Mesenchymal stem cell (in vitro differentiated cells and primary cell): Measurements from ENCODE around the gene SEPTIN11.
A peak's percentile ranks its signal among the peaks of the same experiment; 100 is the strongest.

Experiments used
- DNase-seq: peaks from one replicate; pipeline ENCODE4 v3.0.0-alpha.2; 2013
- H2AFZ ChIP-seq: one replicate; pipeline ENCODE4 v1.6.1; 2013; ENCODE audit warnings: low read depth, mild to moderate bottlenecking, control low read depth, inconsistent platforms, low read length, moderate library complexity
- H2AK5ac ChIP-seq: 2 replicates; pipeline ENCODE4 v1.6.1; 2013; ENCODE audit warnings: low read length, moderate library complexity, mild to moderate bottlenecking, inconsistent platforms; ENCODE audit not compliant: severe bottlenecking
- H2BK120ac ChIP-seq: one replicate; pipeline ENCODE4 v1.6.1; 2013; ENCODE audit warnings: low read depth, mild to moderate bottlenecking, inconsistent platforms, low read length, moderate library complexity
- H2BK12ac ChIP-seq, 2 experiments: one replicate each; pipeline ENCODE4 v1.6.1; 2013; ENCODE audit warnings: inconsistent platforms in 2 of 2, low read length in 2 of 2, mild to moderate bottlenecking in 2 of 2, moderate library complexity in 2 of 2, control low read depth in 1 of 2
- H2BK15ac ChIP-seq: one replicate; pipeline ENCODE4 v1.6.1; 2013; ENCODE audit warnings: mild to moderate bottlenecking, low read depth, inconsistent platforms; ENCODE audit not compliant: poor library complexity, severe bottlenecking
- H2BK5ac ChIP-seq: 2 replicates; pipeline ENCODE4 v1.6.1; 2013; ENCODE audit warnings: low read depth, mild to moderate bottlenecking, low read length, control low read depth, inconsistent platforms; ENCODE audit not compliant: poor library complexity, severe bottlenecking
- H3K14ac ChIP-seq, 2 experiments: one replicate each; pipeline ENCODE4 v1.6.1; 2013; ENCODE audit warnings: inconsistent platforms in 2 of 2, low read length in 2 of 2, control low read depth in 1 of 2, mild to moderate bottlenecking in 1 of 2, moderate library complexity in 1 of 2
- H3K18ac ChIP-seq, 2 experiments: one replicate each; pipeline ENCODE4 v1.6.1; 2013; ENCODE audit warnings: inconsistent platforms in 2 of 2, low read length in 2 of 2, control low read depth in 1 of 2, low read depth in 1 of 2, mild to moderate bottlenecking in 1 of 2
- H3K23ac ChIP-seq, 2 experiments: one replicate each; pipeline ENCODE4 v1.6.1; 2013; ENCODE audit warnings: inconsistent platforms in 2 of 2, low read length in 2 of 2, mild to moderate bottlenecking in 2 of 2, moderate library complexity in 2 of 2, control low read depth in 1 of 2
- H3K27ac ChIP-seq: 2 replicates; pipeline ENCODE4 v1.5.1; 2013; ENCODE audit warnings: mild to moderate bottlenecking, moderate library complexity, low read length, control low read depth, inconsistent platforms; ENCODE audit not compliant: poor library complexity, severe bottlenecking
- H3K27me3 ChIP-seq, 2 experiments: 2 replicates each; pipeline versions ENCODE4 v1.6.1 to v1.7.0; 2013; ENCODE audit warnings: low read length in 2 of 2, mild to moderate bottlenecking in 2 of 2, moderate library complexity in 2 of 2, control low read depth in 1 of 2, inconsistent platforms in 1 of 2; ENCODE audit not compliant: control insufficient read depth in 1 of 2, insufficient read depth in 1 of 2
- H3K36me3 ChIP-seq, 2 experiments: 2 replicates each; pipeline versions ENCODE4 v1.6.1 to v1.7.0; 2013; ENCODE audit warnings: low read length in 2 of 2, control low read depth in 1 of 2, inconsistent platforms in 1 of 2, low read depth in 1 of 2, mild to moderate bottlenecking in 1 of 2; ENCODE audit not compliant: insufficient read depth in 2 of 2, control insufficient read depth in 1 of 2
- H3K4ac ChIP-seq, 2 experiments: one replicate each; pipeline ENCODE4 v1.6.1; 2013; ENCODE audit warnings: inconsistent platforms in 2 of 2, low read length in 2 of 2, mild to moderate bottlenecking in 2 of 2, moderate library complexity in 2 of 2, control low read depth in 1 of 2, low read depth in 1 of 2
- H3K4me1 ChIP-seq: 2 replicates; pipeline ENCODE4 v1.6.1; 2013; ENCODE audit warnings: low read depth, low read length, control low read depth; ENCODE audit not compliant: control insufficient read depth, insufficient read depth
- H3K4me2 ChIP-seq: 2 replicates; pipeline ENCODE4 v1.6.1; 2013; ENCODE audit warnings: low read length, mild to moderate bottlenecking, inconsistent platforms; ENCODE audit not compliant: poor library complexity, severe bottlenecking
- H3K4me3 ChIP-seq, 2 experiments: 2 replicates each; pipeline versions ENCODE4 v1.5.1 to v1.7.0; 2013; ENCODE audit warnings: low read length in 2 of 2, mild to moderate bottlenecking in 2 of 2, control low read depth in 1 of 2, low read depth in 1 of 2; ENCODE audit not compliant: insufficient read depth in 1 of 2
- H3K79me1 ChIP-seq: replicated peaks from 2 replicates; pipeline ENCODE4 v1.6.1; 2013; ENCODE audit warnings: mild to moderate bottlenecking, control low read depth, low read length, inconsistent platforms; ENCODE audit not compliant: poor library complexity, severe bottlenecking
- H3K9ac ChIP-seq: 2 replicates; pipeline ENCODE4 v1.7.0; 2013; ENCODE audit warnings: mild to moderate bottlenecking, low read length, moderate library complexity
- H3K9me3 ChIP-seq: 2 replicates; pipeline ENCODE4 v1.7.0; 2013; ENCODE audit warnings: mild to moderate bottlenecking, low read length; ENCODE audit not compliant: control insufficient read depth
- H4K8ac ChIP-seq: one replicate; pipeline ENCODE4 v1.6.1; 2013; ENCODE audit warnings: inconsistent platforms, mild to moderate bottlenecking, low read length, moderate library complexity
- H4K91ac ChIP-seq: one replicate; pipeline ENCODE4 v1.6.1; 2013; ENCODE audit warnings: mild to moderate bottlenecking, low read length, inconsistent platforms
- WGBS: methylation state at CpG from one replicate; pipeline ENCODE4 v1.1.7; 2013; ENCODE audit warnings: mixed read lengths; 5-methylcytosine and 5-hydroxymethylcytosine counted together

The SEPTIN11 gene

DNA sequence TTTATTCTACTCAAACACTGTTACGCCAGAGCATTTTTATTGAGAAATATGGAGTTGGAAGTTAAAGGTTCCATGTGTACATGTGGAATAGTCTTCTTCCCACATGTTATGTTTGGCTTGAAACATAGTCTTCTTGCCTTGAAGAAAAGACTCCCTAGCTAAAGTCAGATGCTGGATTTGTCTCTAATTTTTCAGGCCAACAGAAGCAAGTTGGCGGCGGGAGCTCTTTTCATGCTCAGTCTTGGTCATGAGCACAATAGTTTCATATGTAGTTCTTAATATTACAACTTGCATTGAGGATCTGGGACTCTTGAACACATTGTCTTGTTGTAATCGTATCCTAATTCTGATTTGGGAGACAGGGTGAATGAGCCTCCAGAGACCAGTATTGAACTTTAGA, 19.4 kb downstream of the SEPTIN11 start:
- WGBS, result 100% methylated on average over 3 of the region's 4 CpGs
- Histone ChIP-seq H2AK5ac (peak overlapping the region; percentile 89), H3K36me3 (peaks cover 7 to 14% of the 10 kb centered on the region in 2 experiments), H3K23ac (no peak overlapping the region), H3K14ac (no peak overlapping the region), H4K8ac (no peak overlapping the region), H2BK5ac (peak overlapping the region; percentile 20), H3K27ac (peak overlapping the region; percentile 82), H2AFZ (no peak overlapping the region), H3K79me1 (no peaks in the 10 kb centered on the region), H2BK12ac (no peak overlapping the region), H3K27me3 (no peaks in the 10 kb centered on the region), H2BK15ac (no peak overlapping the region), H3K4ac (no peak overlapping the region), H3K9me3 (no peaks in the 10 kb centered on the region), H4K91ac (no peak overlapping the region), H3K18ac (no peak overlapping the region), H3K4me1 (peaks cover 7% of the 10 kb centered on the region), H3K4me3 (no peak overlapping the region), H3K4me2 (no peak overlapping the region), H3K9ac (no peak overlapping the region), H2BK120ac (no peak overlapping the region)
- DNase-seq, result no peak

DNA sequence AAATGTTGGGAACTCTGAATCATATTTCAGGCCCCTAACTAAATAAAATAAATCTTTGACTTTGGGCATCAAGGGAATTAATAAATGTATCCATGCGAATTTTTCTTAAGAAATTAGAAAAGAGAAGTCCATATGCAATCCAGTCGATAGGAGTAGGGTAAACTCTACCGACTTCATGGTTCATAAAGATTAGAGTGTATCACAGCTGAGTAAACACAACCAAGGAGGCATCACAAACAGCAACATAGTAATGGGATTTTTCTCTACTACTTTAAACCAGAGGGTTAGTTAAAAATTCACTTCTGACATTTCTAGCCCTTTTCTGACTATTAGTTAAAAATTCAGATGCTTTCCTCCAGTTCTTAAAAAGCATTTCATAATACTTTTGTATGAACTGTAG, 19.9 kb downstream of the SEPTIN11 start:
- Histone ChIP-seq H3K36me3 (peaks cover 7 to 14% of the 10 kb centered on the region in 2 experiments), H3K4ac (no peak overlapping the region), H3K4me3 (no peak overlapping the region), H4K8ac (no peak overlapping the region), H2BK12ac (no peak overlapping the region), H3K9ac (no peak overlapping the region), H2BK5ac (no peak overlapping the region), H4K91ac (no peak overlapping the region), H2BK120ac (no peak overlapping the region), H3K4me2 (no peak overlapping the region), H3K27ac (peak overlapping the region; percentile 82), H3K27me3 (no peaks in the 10 kb centered on the region), H3K23ac (no peak overlapping the region), H3K79me1 (no peaks in the 10 kb centered on the region), H3K9me3 (no peaks in the 10 kb centered on the region), H3K18ac (no peak overlapping the region), H3K4me1 (peaks cover 7% of the 10 kb centered on the region), H2AFZ (no peak overlapping the region), H2AK5ac (no peak overlapping the region), H2BK15ac (no peak overlapping the region), H3K14ac (no peak overlapping the region)
- 100% methylated on average over 1 of the region's 3 CpGs for WGBS
- no peak for DNase-seq

DNA sequence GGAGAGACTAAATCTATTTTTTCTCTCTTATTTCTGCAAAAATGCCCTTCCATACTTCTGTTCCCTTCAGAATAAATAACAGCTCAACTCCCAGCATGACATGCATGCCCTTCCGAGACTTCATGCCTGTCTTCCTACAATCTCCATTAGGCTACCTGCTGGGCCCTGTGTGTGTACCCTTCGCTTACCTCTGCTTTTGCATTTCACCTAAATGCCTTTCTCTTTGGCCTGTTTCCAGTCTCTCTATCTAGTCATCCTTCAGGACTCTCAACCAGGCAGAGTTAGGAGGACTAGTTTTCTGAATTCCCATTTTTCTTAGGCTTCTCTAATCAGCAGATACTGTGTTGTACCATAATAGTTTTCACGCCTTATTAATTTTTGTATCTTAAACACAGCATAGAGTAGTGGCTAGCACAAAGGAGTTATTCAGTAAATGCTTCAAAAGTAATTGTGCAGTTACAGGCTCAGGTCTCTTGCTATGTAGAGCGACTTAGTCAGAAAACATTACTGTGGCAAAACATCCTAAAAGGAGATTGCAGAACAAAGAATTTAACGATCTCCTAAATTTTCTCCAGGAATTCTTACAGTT, 20.5 kb downstream of the SEPTIN11 start:
- Histone ChIP-seq H3K14ac (no peak overlapping the region), H3K27me3 (no peaks in the 10 kb centered on the region)
- DNase-seq, result no peak

DNA sequence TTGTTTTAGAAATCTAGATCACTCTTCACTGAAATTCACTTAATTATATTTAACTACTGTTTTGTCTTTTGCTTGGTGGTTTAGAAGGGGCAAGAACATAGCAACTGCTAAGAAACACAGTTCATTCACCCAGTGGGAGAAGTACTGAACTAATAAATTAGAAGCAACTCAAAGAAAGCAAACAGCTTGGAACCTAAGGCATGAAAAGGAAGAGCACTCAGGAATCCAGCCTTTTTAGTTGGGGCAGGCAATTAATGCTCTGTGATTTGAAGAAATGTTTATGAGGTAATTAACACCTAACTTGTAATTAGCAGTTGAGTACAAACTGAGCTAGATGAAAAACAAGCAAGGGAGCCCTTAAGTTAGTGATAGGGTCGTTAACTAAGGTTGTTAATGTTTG, 22.8 kb downstream of the SEPTIN11 start:
- no peak for DNase-seq

More for the DNA sequence above, 20.5 kb downstream of the SEPTIN11 start:
- Histone ChIP-seq H3K9ac (no peak overlapping the region), H2BK12ac (no peak overlapping the region), H2BK120ac (no peak overlapping the region), H3K27ac (peak overlapping the region; percentile 82), H3K4me2 (peak overlapping the region; percentile 33), H3K79me1 (no peaks in the 10 kb centered on the region), H3K23ac (no peak overlapping the region), H3K4me1 (peaks cover 7% of the 10 kb centered on the region), H3K9me3 (no peaks in the 10 kb centered on the region), H4K8ac (no peak overlapping the region), H2AK5ac (no peak overlapping the region), H3K4me3 (no peak overlapping the region), H3K36me3 (peaks cover 7 to 14% of the 10 kb centered on the region in 2 experiments), H3K18ac (no peak overlapping the region), H2BK15ac (no peak overlapping the region), H2AFZ (no peak overlapping the region), H4K91ac (no peak overlapping the region), H2BK5ac (no peak overlapping the region), H3K4ac (peak overlapping the region in 1 of 2 experiments; percentile 26)
- 86% methylated on average over 4 of the region's 5 CpGs for WGBS

More for the DNA sequence above, 22.8 kb downstream of the SEPTIN11 start:
- Histone ChIP-seq H3K4me3 (no peak overlapping the region), H3K4ac (no peak overlapping the region), H4K8ac (no peak overlapping the region), H3K79me1 (no peaks in the 10 kb centered on the region), H2BK12ac (no peak overlapping the region), H3K9ac (no peak overlapping the region), H2AFZ (no peak overlapping the region), H2AK5ac (no peak overlapping the region), H3K27me3 (no peaks in the 10 kb centered on the region), H2BK15ac (no peak overlapping the region), H3K9me3 (no peaks in the 10 kb centered on the region), H3K4me1 (peaks cover 7% of the 10 kb centered on the region), H3K23ac (no peak overlapping the region), H3K14ac (no peak overlapping the region), H4K91ac (no peak overlapping the region), H2BK120ac (no peak overlapping the region), H3K4me2 (no peak overlapping the region), H3K27ac (peak overlapping the region; percentile 33), H3K36me3 (peaks cover 4 to 20% of the 10 kb centered on the region in 2 experiments), H3K18ac (no peak overlapping the region), H2BK5ac (no peak overlapping the region)
- no CpG with 5 or more reads among the region's 1 CpG for WGBS
